Endometrial microvascular endothelial cells (primary cell): ENCODE data around the gene KIR2DL1. TPM values are rescaled to one million over a fixed set of nuclear protein-coding genes. Genes with fewer than 3 reads are reported as not detected.
"Not testable (repeated sequence)": the region's sequence is repeated elsewhere in the genome, so short reads cannot be mapped to it uniquely, and the experiment has no call there.

Source experiments
- in situ Hi-C: cut with HindIII; loops from 2 replicates; pipeline ENCODE4 v1.10.0; 2017; ENCODE audit warnings: low sequenced_read_pairs, low pct_unique_long_range_greater_than_20kb; ENCODE audit errors: inconsistent ontology term
- total RNA-seq: library from RNA; depleted of rRNA; stranded (reverse); fragments of >200 nt; gene quantifications from one replicate; pipeline ENCODE4 v1.2.3, GENCODE V29; 2015; ENCODE audit errors: inconsistent ontology term

The KIR2DL1 gene
- total RNA-seq, 1 donor from 2014 or later = not detected

DNA sequence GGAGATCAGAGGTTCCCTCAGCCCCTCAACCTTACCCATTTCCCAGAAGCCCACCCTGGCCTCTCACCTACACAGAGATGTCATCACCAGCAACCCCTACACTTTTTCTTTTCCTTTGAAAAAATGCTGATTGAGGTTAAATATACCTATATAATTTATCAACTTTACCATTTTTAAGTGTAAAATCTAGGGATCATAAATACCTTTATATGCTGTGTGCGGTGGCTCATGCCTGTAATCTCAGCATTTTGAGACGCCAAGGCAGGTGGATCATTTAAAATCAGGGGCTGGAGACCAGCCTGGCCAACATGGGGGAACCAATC is 36.9 kb downstream of the KIR2DL1 start:
- in situ Hi-C loops = no loop called here

DNA sequence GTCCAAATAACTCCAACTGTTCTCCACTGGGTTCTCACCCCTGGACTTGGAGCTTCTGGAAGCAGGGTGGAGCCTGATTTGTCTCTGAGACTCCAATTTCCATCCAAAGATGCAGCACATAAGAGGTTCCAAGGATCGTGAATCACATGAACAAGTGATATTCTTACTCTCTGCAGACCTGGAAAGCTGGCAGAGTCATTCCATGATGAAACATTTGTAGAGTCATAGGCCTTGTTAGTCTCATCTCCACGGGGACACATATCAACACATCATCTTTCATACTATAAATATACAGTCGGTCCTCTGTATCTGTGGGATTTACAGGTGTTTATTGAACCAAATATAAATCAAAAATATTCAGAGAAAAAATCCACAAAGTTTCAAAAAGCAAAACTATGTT is 45.0 kb downstream of the KIR2DL1 start:
- in situ Hi-C loops = not testable (repeated sequence)

DNA sequence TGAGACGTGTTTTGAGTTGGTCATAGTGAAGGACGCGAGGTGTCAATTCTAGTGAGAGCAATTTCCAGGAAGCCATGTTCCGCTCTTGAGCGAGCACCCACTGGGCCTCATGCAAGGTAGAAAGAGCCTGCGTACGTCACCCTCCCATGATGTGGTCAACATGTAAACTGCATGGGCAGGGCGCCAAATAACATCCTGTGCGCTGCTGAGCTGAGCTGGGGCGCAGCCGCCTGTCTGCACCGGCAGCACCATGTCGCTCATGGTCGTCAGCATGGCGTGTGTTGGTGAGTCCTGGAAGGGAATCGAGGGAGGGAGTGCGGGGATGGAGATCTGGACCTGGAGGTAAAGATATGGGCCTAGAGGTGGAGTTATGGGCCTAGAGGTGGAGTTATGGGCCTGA is 46.7 kb downstream of the KIR2DL1 start, which contains the start of gene KIR3DL1:
Gene KIR3DL1 (plus strand): TSS at position 218 of the 400 bp plus-strand sequence.
- in situ Hi-C loops = not testable (repeated sequence)

DNA sequence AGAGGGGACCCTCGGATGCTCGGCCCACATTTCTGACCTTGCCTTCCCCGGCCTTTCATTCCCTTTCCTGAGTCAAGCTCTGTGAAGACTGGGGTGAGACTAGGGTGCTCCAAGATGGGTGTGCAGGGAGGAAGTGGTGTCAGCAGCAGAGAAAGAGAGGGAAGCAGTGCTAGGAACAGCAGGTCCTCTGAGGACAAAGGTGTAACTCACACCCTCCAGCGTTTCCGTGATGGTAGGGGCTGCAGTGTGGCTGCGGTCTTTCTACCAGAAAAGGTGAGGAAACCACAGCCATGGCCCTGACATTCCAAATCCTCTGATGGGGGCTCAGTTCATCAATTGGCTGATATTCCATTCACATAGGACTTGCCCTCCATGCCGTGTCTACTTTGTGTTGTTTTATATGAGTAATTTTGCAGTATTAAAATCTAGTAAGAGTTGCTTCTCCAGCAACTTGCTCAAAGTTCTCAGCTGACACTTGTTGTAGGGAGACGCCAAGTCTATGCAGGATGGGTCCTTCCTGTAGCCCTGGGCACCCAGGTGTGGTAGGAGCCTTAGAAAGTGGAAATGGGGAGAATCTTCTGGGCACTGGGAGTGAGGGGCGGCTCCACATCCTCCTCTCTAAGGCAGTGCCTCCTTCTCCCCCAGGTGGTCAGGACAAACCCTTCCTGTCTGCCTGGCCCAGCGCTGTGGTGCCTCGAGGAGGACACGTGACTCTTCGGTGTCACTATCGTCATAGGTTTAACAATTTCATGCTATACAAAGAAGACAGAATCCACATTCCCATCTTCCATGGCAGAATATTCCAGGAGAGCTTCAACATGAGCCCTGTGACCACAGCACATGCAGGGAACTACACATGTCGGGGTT is 48.3 kb downstream of the KIR2DL1 start:
- in situ Hi-C loops = no loop called here

DNA sequence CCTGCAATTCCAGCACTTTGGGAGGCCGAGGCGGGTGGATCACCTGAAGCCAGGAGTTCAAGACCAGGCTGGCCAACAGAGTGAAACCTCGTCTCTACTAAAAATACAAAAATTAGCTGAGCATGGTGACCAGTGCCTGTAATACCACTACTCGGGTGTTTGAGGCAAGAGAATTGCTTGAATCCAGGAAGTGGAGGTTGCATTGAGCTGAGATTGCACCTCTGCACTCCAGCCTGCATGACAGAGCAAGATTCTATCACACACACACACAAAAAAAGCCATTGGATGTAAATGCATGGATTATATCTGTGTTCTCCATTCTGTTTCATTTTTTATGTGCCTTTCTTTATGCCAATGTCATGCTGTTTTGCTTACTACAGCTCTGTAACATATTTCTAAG is 54.8 kb downstream of the KIR2DL1 start:
- in situ Hi-C loops = not testable (repeated sequence)

DNA sequence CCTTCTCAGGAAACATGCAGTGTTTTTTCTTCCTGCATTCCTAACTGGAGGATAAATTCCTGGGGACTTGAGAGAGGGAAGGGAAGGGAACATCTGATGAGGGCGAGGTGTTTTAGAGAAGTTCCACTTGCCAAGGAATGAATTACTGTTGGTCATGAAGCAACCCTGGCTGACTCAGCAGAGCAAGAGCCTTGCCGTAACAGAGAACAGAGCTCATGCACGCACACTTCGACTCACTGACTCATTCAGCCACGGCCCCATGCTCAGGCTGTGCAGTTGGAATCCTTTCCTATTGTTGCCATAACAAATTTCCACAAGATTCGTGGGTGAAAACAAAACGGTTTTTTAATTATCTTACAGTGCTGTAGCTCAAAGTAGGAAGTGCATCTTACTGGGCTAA is 55.7 kb downstream of the KIR2DL1 start:
- in situ Hi-C loops = not testable (repeated sequence)

DNA sequence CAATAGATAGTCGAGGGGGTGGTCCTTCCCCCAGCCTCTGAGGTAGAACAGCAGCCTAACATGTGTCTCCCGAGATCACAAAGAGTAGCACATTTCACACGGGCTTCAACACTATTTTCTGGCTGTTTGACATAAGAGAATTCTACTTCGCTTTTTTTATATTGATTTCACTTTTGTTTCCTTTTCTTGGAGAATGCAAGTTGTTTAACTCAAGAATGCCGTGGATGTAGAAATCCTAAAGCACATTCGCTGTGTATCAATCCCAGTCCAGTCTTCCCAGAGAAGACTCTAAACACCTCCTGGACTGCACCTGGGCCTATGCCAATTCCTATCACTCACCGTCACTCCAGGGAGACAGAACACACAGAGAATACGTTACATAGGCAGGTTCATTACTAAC is 58.5 kb downstream of the KIR2DL1 start:
- in situ Hi-C loops = not testable (repeated sequence)

DNA sequence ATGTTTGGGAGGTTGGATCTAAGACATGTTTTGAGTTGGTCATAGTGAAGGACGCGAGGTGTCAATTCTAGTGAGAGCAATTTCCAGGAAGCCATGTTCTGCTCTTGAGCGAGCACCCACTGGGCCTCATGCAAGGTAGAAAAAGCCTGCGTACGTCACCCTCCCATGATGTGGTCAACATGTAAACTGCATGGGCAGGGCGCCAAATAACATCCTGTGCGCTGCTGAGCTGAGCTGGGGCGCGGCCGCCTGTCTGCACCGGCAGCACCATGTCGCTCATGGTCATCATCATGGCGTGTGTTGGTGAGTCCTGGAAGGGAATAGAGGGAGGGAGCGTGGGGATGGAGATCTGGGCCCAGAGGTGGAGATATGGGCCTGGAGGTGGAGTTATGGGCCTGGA is 62.9 kb downstream of the KIR2DL1 start, which contains the start of gene KIR2DS4:
Gene KIR2DS4 (plus strand): TSS at position 181 of the 400 bp plus-strand sequence.
- in situ Hi-C loops = not testable (repeated sequence)

Other genes with a start within 250 kb of the KIR2DL1 start
- not detected for gene LILRA2, start 196.0 kb upstream of the KIR2DL1 start, total RNA-seq
- not detected for gene LILRA1, start 176.2 kb upstream of the KIR2DL1 start, total RNA-seq
- not detected for gene LILRB1, start 139.3 kb upstream of the KIR2DL1 start, total RNA-seq
- not detected for gene LILRB4, start 106.8 kb upstream of the KIR2DL1 start, total RNA-seq
- not detected for gene KIR3DL3, start 45.4 kb upstream of the KIR2DL1 start, total RNA-seq
- gene KIR2DL3, start 31.3 kb upstream of the KIR2DL1 start, total RNA-seq = not detected
- gene KIR2DL4, start 33.8 kb downstream of the KIR2DL1 start, total RNA-seq = not detected
- gene KIR3DL1, start 46.7 kb downstream of the KIR2DL1 start, total RNA-seq = not detected
- not detected for gene KIR2DS4, start 62.9 kb downstream of the KIR2DL1 start, total RNA-seq
- gene KIR3DL2, start 80.7 kb downstream of the KIR2DL1 start, total RNA-seq = not detected
- gene FCAR, start 104.4 kb downstream of the KIR2DL1 start, total RNA-seq = not detected
- not detected for gene NCR1, start 136.4 kb downstream of the KIR2DL1 start, total RNA-seq
- gene NLRP7, start 177.7 kb downstream of the KIR2DL1 start, total RNA-seq = not detected
- gene NLRP2, start 196.6 kb downstream of the KIR2DL1 start, total RNA-seq = 3.0 TPM